Uterus (tissue), 2 donors: ENCODE data around the gene MRPL21.

Experiments used
- POLR2A ChIP-seq, 2 donors: fragments of 450-650 bp; IDR thresholded peaks; one replicate each; pipeline ENCODE4 v1.6.1; 2016; ENCODE audit warnings: antibody characterized with exemption in 2 of 2, mild to moderate bottlenecking in 1 of 2, moderate library complexity in 1 of 2
- TF ChIP-seq, protein P1 (sequence below), 4 experiments: fragments of 200-600 bp in 2 of 4; fragments of 450-650 bp in 2 of 4; sonication (generic) in 2 of 4; IDR thresholded peaks; one replicate each; pipeline ENCODE4 v1.5.1; 2016 to 2019; ENCODE audit warnings: antibody characterized with exemption in 4 of 4, mild to moderate bottlenecking in 2 of 4, moderate library complexity in 1 of 4

- TF ChIP-seq, protein P1, sequence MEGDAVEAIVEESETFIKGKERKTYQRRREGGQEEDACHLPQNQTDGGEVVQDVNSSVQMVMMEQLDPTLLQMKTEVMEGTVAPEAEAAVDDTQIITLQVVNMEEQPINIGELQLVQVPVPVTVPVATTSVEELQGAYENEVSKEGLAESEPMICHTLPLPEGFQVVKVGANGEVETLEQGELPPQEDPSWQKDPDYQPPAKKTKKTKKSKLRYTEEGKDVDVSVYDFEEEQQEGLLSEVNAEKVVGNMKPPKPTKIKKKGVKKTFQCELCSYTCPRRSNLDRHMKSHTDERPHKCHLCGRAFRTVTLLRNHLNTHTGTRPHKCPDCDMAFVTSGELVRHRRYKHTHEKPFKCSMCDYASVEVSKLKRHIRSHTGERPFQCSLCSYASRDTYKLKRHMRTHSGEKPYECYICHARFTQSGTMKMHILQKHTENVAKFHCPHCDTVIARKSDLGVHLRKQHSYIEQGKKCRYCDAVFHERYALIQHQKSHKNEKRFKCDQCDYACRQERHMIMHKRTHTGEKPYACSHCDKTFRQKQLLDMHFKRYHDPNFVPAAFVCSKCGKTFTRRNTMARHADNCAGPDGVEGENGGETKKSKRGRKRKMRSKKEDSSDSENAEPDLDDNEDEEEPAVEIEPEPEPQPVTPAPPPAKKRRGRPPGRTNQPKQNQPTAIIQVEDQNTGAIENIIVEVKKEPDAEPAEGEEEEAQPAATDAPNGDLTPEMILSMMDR (IDR thresholded peaks at IDR 0.05), result no peak
- TF ChIP-seq POLR2A (IDR thresholded peaks at IDR 0.05), result no peak
Measured at GRCh38 chr11:68947151-68947550, 43.5 kb upstream of the MRPL21 start.
